Activated CD4-positive, alpha-beta memory T cell treated with anti-CD3 and anti-CD28 coated beads, Interleukin-2, amount 10 ng/mL, durations not matched to agents 7 days and 5 days (primary cell): Measurements from ENCODE around the gene SGCE. TPM values are rescaled to one million over a fixed set of nuclear protein-coding genes. Genes with fewer than 3 reads are reported as not detected.

Experiments
- CTCF ChIA-PET: fragments of 350-600 bp; sonication (Branson Sonifier 250); formaldehyde crosslinking; loops from one replicate; lab custom pipeline; 2021; ENCODE audit warnings: antibody characterized with exemption, inconsistent platforms; lab: Charles Lee
- POLR2A ChIA-PET: fragments of 350-600 bp; sonication (Branson Sonifier 250); formaldehyde crosslinking; loops from one replicate; lab custom pipeline; 2021; ENCODE audit warnings: antibody characterized with exemption; lab: Charles Lee
- DNase-seq: peaks from one replicate; pipeline ENCODE4 v3.0.0-alpha.2; 2020
- H3K27ac Mint-ChIP-seq: one replicate; pipeline ENCODE4 v1.8.0; 2021; ENCODE audit warnings: mild to moderate bottlenecking, mixed read lengths
- H3K27me3 Mint-ChIP-seq: one replicate; pipeline ENCODE4 v1.8.0; 2021; ENCODE audit warnings: mixed read lengths
- H3K36me3 Mint-ChIP-seq: one replicate; pipeline ENCODE4 v1.8.0; 2021; ENCODE audit warnings: low read depth, mixed read lengths
- H3K4me1 Mint-ChIP-seq: one replicate; pipeline ENCODE4 v1.8.0; 2021; ENCODE audit warnings: mixed read lengths
- H3K4me3 Mint-ChIP-seq: one replicate; pipeline ENCODE4 v1.8.0; 2021; ENCODE audit warnings: mild to moderate bottlenecking, mixed read lengths
- H3K9me3 Mint-ChIP-seq: one replicate; pipeline ENCODE4 v1.8.0; 2021; ENCODE audit warnings: mixed read lengths
- total RNA-seq, 2 experiments: library from RNA; stranded (reverse); gene quantifications; one replicate each; pipeline ENCODE4 v1.2.3, GENCODE V29; 2021

The SGCE gene
- total RNA-seq, 2 experiments from 2014 or later: 0.90 to 0.93 TPM

DNA sequence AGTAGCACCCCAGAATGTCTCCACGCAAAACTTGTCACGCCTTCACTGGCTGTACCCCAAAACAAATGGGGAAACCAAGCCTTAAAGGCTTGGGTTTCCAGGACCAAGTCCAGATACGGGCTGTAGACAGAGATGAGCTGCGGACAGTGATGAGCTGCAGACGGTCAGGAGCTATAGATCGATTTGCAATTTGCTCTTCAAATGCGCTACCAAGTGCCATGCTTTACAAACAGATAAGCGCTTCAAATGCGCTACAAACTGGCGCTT is 658 bp upstream of the SGCE start:
- peaks cover 23% of the 10 kb centered on the region for H3K4me1 Mint-ChIP-seq
- CTCF ChIA-PET: interaction anchor here (0.6 to 3.1 kb wide), 4 partner anchors 8 to 696 kb away, joined by 3 to 17 read pairs (median 3); no protein-coding TSS in a partner anchor
- peaks cover 31% of the 10 kb centered on the region for H3K27me3 Mint-ChIP-seq
- peaks cover 3% of the 10 kb centered on the region for H3K9me3 Mint-ChIP-seq
- H3K4me3 Mint-ChIP-seq: peak overlapping the region; percentile 84
- no peak for DNase-seq
- POLR2A ChIA-PET: interaction anchor here (0.9 to 1.1 kb wide), 2 partner anchors 146 to 207 kb away, joined by 3 to 4 read pairs; no protein-coding TSS in a partner anchor
- H3K36me3 Mint-ChIP-seq: no peaks in the 10 kb centered on the region
- no peak overlapping the region for H3K27ac Mint-ChIP-seq

DNA sequence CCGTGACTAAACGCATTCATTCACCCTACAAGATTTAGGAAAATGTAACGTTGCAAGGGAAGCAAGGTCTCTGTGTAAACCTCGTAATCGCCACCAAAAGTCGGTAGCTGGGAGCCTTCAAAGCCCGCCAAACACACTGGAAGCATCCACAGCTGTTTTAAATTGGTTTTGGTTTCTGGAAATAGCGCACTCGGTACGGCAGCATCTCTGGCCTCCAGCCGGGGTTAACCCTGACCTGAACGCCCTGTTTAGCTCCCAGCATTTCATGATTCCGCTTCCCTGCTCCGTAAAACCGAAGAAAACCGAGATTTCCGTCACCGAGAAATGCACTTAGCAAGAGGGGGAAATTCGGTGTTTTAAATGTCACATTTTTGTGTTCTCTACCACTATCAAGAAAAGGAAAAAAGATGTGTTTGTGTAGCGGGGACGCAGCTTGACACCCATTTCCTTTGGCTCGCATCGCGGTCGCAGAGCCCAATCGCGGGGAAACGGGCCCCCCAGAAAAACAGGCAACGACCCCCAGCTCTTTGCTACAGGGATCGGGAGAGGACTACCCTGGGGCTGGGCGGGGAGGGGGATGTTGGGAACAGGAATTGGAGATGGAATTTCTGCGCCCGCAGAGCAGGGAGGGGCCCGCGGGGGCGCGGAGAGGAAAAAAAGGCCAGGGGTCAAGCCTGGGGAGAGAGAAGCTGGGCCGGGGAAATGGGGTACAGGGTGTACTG is 646 bp downstream of the SGCE start:
- Mint-ChIP-seq H3K9me3 (peaks cover 3% of the 10 kb centered on the region), H3K4me1 (peaks cover 23% of the 10 kb centered on the region), H3K27me3 (peaks cover 44% of the 10 kb centered on the region), H3K36me3 (no peaks in the 10 kb centered on the region), H3K27ac (no peak overlapping the region), H3K4me3 (peak overlapping the region; percentile 84)
- DNase-seq: no peak
- POLR2A ChIA-PET: interaction anchor here (0.8 kb wide), 1 partner anchor 11 kb away, joined by 3 read pairs; no protein-coding TSS in a partner anchor
- CTCF ChIA-PET: interaction anchor here (3.1 kb wide), 1 partner anchor 206 kb away, joined by 17 read pairs; no protein-coding TSS in a partner anchor

DNA sequence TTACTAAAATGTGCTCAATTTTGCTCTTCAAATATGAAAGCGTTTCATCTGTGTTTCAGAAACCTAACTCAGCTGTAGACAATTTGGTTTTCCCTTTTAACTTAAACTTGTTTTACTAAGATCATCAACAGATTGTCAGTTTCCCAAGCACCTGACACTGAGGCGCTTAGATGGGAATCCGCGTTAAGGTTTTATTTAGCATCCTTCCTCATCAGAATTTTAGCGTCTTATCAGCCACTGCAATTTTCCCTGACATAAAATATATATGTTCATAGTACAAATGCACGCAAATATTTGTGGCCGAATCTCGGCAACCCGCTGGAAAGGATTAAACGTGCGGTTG is 1.2 kb downstream of the SGCE start:
- peaks cover 23% of the 10 kb centered on the region for H3K4me1 Mint-ChIP-seq
- no peak overlapping the region for H3K27ac Mint-ChIP-seq
- DNase-seq: no peak
- H3K36me3 Mint-ChIP-seq: no peaks in the 10 kb centered on the region
- ChIA-PET POLR2A (no interaction called here), CTCF (interaction anchor here (3.1 kb wide), 1 partner anchor 205 kb away, joined by 17 read pairs; no protein-coding TSS in a partner anchor)
- H3K4me3 Mint-ChIP-seq: peak overlapping the region; percentile 84
- H3K27me3 Mint-ChIP-seq: peaks cover 47% of the 10 kb centered on the region
- H3K9me3 Mint-ChIP-seq: peaks cover 3% of the 10 kb centered on the region

DNA sequence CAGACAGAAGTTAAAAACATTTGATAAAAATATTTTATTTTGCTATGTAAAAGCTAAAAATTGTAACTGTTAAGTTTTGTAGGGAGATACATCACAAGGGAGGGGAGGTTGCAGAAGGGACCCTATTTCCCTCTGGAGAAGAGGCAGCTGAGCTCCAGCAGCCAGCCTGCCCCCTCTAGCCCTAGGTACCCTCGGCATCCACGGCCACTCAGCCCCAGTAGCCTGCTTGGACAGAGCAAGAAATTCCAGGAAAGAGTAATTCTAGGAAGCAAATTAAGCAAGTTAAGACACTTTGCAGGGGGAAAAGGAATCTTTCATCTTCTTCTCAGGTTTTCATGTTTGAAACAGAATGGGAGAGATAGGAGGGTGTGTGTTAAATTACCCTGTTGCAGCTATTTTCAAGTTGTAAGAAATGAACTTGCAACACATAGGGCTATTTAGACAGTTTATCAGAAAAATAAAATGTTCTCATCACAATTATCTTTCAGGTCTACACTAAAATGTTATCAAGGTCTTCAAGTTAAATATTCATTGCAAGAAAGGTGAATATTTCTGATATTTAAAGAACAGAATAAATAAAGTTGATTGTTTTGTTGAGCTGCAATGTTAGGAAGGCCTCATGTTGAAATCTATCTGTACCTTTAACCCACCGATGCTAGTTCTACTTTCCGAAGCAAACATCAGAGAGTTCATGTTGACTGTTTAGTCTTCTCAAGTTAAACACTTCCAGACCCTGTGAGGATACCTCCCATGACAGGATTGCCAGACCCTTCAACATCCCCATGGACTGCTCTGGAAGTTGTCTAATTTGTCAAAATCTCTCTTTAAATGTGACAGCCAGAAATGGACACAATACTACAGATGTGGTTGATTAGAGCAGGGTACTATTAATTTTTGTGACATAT is 5.5 kb downstream of the SGCE start:
- no peak overlapping the region for H3K4me3 Mint-ChIP-seq
- DNase-seq: no peak
- POLR2A ChIA-PET: no interaction called here
- peaks cover 9% of the 10 kb centered on the region for H3K4me1 Mint-ChIP-seq
- CTCF ChIA-PET: no interaction called here
- H3K27me3 Mint-ChIP-seq: peaks cover 52% of the 10 kb centered on the region
- no peaks in the 10 kb centered on the region for H3K9me3 Mint-ChIP-seq
- no peaks in the 10 kb centered on the region for H3K36me3 Mint-ChIP-seq
- H3K27ac Mint-ChIP-seq: no peak overlapping the region

DNA sequence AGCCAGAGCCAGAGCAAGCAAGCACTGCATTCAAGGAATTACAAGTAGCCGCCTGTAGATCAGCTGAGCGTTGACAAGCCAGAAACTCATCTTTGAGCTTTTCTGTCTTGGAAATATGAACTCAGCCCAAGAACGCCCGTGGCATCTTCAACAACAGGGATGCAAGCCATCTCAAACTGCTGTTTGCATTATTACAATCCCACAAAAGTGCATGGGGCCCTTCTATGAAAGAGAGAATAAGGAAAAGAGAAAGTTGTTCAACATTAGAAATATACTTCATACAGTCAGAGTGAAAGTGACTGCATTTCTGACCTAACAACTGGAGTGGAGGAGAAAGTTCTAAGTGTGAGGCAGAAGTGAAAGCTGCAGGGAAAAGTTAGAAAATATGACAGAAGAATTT is 6.5 kb downstream of the SGCE start:
- Mint-ChIP-seq H3K9me3 (no peaks in the 10 kb centered on the region), H3K4me1 (no peaks in the 10 kb centered on the region), H3K4me3 (no peak overlapping the region), H3K27ac (no peak overlapping the region), H3K36me3 (no peaks in the 10 kb centered on the region), H3K27me3 (peaks cover 42% of the 10 kb centered on the region)
- CTCF ChIA-PET: no interaction called here
- POLR2A ChIA-PET: no interaction called here
- DNase-seq: no peak

DNA sequence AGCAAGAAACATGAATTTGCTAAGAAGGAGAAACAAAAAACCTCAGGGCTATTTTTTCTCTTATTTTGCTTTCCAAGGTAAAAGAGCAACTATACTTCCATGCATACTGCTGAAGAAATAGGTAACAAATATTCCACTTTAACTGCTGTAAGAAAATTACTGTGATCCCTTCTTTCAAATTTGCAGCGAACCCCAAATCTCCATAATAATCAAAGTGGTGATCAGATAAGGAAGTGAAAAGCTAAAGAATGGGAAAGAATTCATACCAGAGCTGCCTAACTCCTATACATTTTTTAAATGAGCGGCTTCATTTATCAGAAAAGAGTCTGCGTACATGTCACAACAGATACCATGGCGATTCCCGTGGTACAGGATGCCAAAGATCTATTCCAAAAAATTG is 7.2 kb downstream of the SGCE start:
- H3K36me3 Mint-ChIP-seq: no peaks in the 10 kb centered on the region
- ChIA-PET POLR2A (no interaction called here), CTCF (interaction anchor here (0.8 kb wide), 1 partner anchor 8 kb away, joined by 3 read pairs; no protein-coding TSS in a partner anchor)
- no peaks in the 10 kb centered on the region for H3K4me1 Mint-ChIP-seq
- no peak overlapping the region for H3K27ac Mint-ChIP-seq
- H3K9me3 Mint-ChIP-seq: no peaks in the 10 kb centered on the region
- DNase-seq: no peak
- peaks cover 42% of the 10 kb centered on the region for H3K27me3 Mint-ChIP-seq
- no peak overlapping the region for H3K4me3 Mint-ChIP-seq

DNA sequence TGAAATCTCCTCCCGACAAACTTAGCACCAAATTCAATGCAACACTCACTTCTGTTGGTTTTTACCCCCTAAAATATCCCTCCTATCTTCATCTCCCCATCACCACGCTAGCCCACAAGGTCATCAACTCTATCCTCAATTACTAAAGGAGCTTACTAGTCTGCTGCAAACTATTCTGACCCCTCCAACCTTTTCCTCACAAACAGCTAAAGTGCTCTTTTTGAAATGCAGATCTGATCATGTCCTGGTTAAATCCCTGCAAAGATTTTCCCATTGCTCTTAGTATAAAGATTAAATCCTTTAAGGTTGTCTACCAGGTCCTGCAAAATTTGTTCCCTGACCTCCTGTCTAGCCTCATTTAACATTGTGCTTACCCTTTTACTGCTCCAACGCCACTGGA is 8.6 kb downstream of the SGCE start:
- Mint-ChIP-seq H3K36me3 (no peaks in the 10 kb centered on the region), H3K9me3 (no peaks in the 10 kb centered on the region), H3K4me1 (no peaks in the 10 kb centered on the region), H3K4me3 (no peak overlapping the region), H3K27me3 (peaks cover 44% of the 10 kb centered on the region), H3K27ac (no peak overlapping the region)
- DNase-seq: no peak
- CTCF ChIA-PET: no interaction called here
- POLR2A ChIA-PET: no interaction called here

DNA sequence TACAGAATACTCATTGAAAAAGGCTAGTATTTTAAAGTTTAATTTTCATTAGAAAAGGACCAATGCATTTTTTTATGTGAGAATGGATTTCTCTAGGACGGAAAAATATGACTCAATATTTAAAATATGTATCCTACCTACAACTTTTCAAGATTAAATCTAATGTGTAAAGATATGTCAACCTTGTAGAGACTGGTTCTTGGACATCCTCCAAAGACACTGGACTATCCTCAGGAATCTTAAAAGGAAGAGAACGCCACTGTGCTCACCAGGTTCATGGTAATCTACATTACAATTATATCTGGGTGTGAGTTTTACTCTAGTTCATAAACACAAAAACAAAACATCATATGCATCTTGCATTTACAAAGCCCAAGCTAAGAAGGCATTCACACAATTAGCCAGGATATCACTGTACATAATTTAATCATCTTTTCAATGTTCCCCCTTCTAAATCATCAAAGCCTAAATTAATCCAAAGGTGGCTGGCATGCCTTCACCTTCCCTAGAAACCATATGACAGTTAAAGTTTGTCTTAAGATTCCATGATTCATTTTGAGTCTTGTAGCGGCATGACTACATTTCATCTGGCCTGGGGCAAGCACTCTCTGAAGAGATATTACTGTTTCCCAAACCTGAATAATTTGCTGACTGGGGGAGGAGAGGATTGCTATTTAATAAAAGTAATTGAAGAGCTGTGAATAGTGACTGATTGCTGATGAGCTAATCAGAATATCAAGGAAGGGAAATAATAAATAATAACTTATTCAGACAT is 12.0 kb downstream of the SGCE start:
- ChIA-PET POLR2A (interaction anchor here (1.1 kb wide), 1 partner anchor 12 kb away, joined by 3 read pairs; no protein-coding TSS in a partner anchor), CTCF (no interaction called here)
- Mint-ChIP-seq H3K27ac (no peak overlapping the region), H3K4me3 (no peak overlapping the region), H3K4me1 (no peaks in the 10 kb centered on the region), H3K27me3 (peaks cover 32% of the 10 kb centered on the region), H3K36me3 (no peaks in the 10 kb centered on the region), H3K9me3 (no peaks in the 10 kb centered on the region)
- DNase-seq: no peak

DNA sequence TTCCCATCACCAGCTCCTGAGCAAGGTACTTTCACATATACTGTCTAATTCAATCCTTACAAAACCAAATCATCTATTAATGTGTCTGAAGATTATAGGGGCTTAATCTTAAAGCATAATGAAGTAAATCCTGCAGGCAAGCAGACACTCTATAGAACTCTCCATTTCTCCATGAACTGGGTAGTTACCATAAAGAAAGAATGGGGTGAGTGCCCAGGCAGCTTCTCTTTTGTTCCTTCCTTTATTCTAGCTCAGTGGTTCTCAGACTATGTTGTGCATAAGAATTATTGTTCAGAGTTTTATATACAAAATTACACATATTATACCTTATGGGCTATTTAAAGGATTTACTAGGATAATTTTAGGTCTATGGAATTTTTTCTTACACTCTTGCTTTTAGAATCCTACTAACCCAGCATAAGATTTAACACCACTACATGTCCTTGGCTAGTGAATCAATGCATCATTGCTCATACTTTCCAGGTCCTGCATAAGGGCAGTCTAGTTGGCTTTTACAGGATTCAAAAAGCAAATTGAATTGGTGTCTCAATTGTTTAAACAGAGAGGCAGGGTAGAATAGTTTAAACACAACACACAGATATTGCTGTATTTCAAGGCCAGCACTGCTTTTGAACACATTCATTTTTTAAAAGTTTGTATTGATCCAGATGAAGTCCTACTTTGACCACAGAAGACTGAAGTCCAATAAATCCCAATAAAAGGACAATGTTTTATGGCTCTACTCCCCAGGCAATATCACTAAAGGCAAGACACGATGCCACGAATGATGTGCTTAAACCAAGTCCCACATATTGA is 12.9 kb downstream of the SGCE start:
- H3K9me3 Mint-ChIP-seq: no peaks in the 10 kb centered on the region
- CTCF ChIA-PET: no interaction called here
- no peak for DNase-seq
- H3K4me1 Mint-ChIP-seq: no peaks in the 10 kb centered on the region
- POLR2A ChIA-PET: interaction anchor here (1.1 kb wide), 1 partner anchor 12 kb away, joined by 3 read pairs; no protein-coding TSS in a partner anchor
- H3K27me3 Mint-ChIP-seq: peaks cover 31% of the 10 kb centered on the region
- no peaks in the 10 kb centered on the region for H3K36me3 Mint-ChIP-seq
- H3K4me3 Mint-ChIP-seq: no peak overlapping the region
- no peak overlapping the region for H3K27ac Mint-ChIP-seq

DNA sequence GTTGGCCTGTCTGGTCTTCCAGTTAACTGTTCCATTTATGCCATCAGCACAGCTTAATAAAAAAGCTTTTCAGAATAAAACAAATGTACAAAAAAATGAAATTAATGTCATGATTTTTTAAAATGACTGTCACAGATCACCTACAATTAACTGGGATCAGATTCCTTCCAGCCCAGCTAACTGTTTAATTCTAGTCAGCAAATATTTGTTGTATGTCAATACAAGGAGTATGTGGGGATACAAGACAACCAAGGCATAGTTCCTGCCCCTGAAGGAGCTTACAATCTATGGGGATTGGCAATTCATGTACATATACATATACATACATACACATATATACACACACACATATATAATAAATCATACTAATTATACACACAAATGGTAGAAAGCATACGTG is 16.5 kb downstream of the SGCE start:
- POLR2A ChIA-PET: no interaction called here
- DNase-seq: no peak
- H3K4me1 Mint-ChIP-seq: no peaks in the 10 kb centered on the region
- H3K4me3 Mint-ChIP-seq: no peak overlapping the region
- CTCF ChIA-PET: no interaction called here
- no peak overlapping the region for H3K27ac Mint-ChIP-seq
- H3K36me3 Mint-ChIP-seq: no peaks in the 10 kb centered on the region
- peaks cover 31% of the 10 kb centered on the region for H3K27me3 Mint-ChIP-seq
- H3K9me3 Mint-ChIP-seq: no peaks in the 10 kb centered on the region

DNA sequence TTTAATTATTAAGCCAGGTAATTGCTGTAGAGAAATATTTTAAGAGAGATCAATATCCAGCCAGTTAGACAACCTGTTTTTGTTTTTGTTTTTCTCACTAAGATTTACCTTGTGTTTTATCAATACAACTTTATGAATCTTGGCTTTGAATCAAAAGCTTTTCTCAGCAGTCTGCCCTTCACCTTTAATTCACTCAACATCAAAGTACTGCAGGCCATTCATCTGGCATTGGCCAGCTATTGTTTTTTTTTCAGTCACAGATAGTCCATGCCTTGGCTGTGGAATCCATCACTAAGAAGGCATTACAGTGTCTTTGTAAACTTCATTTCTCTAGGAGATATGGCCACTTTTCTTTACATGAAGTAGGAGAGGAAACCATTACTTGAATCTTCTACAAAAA is 20.2 kb downstream of the SGCE start:
- no peaks in the 10 kb centered on the region for H3K36me3 Mint-ChIP-seq
- no peaks in the 10 kb centered on the region for H3K9me3 Mint-ChIP-seq
- no peak overlapping the region for H3K27ac Mint-ChIP-seq
- H3K4me1 Mint-ChIP-seq: no peaks in the 10 kb centered on the region
- CTCF ChIA-PET: no interaction called here
- no peak overlapping the region for H3K4me3 Mint-ChIP-seq
- POLR2A ChIA-PET: no interaction called here
- H3K27me3 Mint-ChIP-seq: peaks cover 17% of the 10 kb centered on the region
- no peak for DNase-seq

DNA sequence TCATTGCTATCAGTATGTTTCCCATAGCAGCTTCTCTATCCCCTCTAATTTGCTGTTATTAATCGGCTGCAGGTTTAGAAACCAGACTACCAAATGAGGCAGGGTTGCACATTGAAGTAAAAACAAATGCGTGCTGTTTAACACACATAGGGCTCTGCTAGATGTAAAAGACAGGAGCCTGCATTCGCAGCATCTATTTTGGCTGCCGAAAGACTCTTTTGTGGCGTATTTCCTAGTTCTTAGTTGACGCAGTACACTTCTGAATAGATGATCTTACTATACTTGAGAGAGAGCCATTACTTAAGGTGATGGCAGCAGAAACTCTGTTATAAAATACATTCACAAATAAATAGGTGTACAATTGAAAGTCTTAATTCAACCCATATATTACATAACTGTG is 21.4 kb downstream of the SGCE start:
- no peaks in the 10 kb centered on the region for H3K36me3 Mint-ChIP-seq
- peaks cover 16% of the 10 kb centered on the region for H3K27me3 Mint-ChIP-seq
- no peak for DNase-seq
- no peaks in the 10 kb centered on the region for H3K4me1 Mint-ChIP-seq
- H3K4me3 Mint-ChIP-seq: no peak overlapping the region
- ChIA-PET POLR2A (no interaction called here), CTCF (no interaction called here)
- H3K9me3 Mint-ChIP-seq: no peaks in the 10 kb centered on the region
- H3K27ac Mint-ChIP-seq: no peak overlapping the region
